ENCODE results near the gene RNFT2. TPM values are rescaled to one million over a fixed set of nuclear protein-coding genes. Genes with fewer than 3 reads are reported as not detected.

The RNFT2 gene
- total RNA-seq, 1 experiment from 2014 or later = 12.3 TPM

GRCh38 chr12:116695464-116695725, 42.7 kb upstream of the RNFT2 start:
- CTCF ChIA-PET = interaction anchor here (0.6 kb wide), 1 partner anchor 463 kb away, joined by 8 read pairs; no protein-coding TSS in a partner anchor

GRCh38 chr12:116697305-116697704, 40.8 kb upstream of the RNFT2 start:
- ATAC-seq = peak; percentile 91
- no peak for DNase-seq (ENCODE audit: low read depth, low spot score)
- BruUV-seq (replicated peaks) = no TSS peak
- peak; percentile 76 for TF ChIP-seq CTCF (IDR thresholded peaks at IDR 0.05)
- TF ChIP-seq, protein P1, sequence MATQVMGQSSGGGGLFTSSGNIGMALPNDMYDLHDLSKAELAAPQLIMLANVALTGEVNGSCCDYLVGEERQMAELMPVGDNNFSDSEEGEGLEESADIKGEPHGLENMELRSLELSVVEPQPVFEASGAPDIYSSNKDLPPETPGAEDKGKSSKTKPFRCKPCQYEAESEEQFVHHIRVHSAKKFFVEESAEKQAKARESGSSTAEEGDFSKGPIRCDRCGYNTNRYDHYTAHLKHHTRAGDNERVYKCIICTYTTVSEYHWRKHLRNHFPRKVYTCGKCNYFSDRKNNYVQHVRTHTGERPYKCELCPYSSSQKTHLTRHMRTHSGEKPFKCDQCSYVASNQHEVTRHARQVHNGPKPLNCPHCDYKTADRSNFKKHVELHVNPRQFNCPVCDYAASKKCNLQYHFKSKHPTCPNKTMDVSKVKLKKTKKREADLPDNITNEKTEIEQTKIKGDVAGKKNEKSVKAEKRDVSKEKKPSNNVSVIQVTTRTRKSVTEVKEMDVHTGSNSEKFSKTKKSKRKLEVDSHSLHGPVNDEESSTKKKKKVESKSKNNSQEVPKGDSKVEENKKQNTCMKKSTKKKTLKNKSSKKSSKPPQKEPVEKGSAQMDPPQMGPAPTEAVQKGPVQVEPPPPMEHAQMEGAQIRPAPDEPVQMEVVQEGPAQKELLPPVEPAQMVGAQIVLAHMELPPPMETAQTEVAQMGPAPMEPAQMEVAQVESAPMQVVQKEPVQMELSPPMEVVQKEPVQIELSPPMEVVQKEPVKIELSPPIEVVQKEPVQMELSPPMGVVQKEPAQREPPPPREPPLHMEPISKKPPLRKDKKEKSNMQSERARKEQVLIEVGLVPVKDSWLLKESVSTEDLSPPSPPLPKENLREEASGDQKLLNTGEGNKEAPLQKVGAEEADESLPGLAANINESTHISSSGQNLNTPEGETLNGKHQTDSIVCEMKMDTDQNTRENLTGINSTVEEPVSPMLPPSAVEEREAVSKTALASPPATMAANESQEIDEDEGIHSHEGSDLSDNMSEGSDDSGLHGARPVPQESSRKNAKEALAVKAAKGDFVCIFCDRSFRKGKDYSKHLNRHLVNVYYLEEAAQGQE (IDR thresholded peaks at IDR 0.05; ENCODE audit: insufficient read depth in 1 of 2, low read depth in 2 of 2, low read length in 1 of 2) = no peak
- no peak overlapping the region for H3K4me3 ChIP-seq (ENCODE audit: low read depth in 2 of 2, low read length in 2 of 2)
- no peaks in the 10 kb centered on the region for H3K36me3 ChIP-seq (ENCODE audit: control insufficient read depth, insufficient read depth, low read length)
- intact Hi-C loops (cut with micrococcal nuclease; ENCODE audit: unreplicated experiment) = loop anchor here (5.0 kb wide), 1 partner anchor 75 kb away; no protein-coding TSS in a partner anchor
- H3K27ac ChIP-seq (ENCODE audit: low read length) = no peak overlapping the region
- H3K4me1 ChIP-seq (ENCODE audit: control insufficient read depth, insufficient read depth, low read length) = peaks cover 4% of the 10 kb centered on the region
- ChIA-PET POLR2A (no interaction called here), CTCF (interaction anchor here (0.6 to 0.8 kb wide), 3 partner anchors 62 to 1590 kb away, joined by 3 to 6 read pairs (median 3); no protein-coding TSS in a partner anchor)
- no peaks in the 10 kb centered on the region for H3K27me3 ChIP-seq (ENCODE audit: control insufficient read depth, insufficient read depth, low read length)
- in situ Hi-C loops (cut with HindIII; ENCODE audit: low pct_unique_long_range_greater_than_20kb, low sequenced_read_pairs) = no loop called here
- H3K9me3 ChIP-seq (ENCODE audit: control insufficient read depth, insufficient read depth, low read depth, low read length) = no peaks in the 10 kb centered on the region

More at GRCh38 chr12:116695464-116695725, 42.7 kb upstream of the RNFT2 start:
- Histone ChIP-seq H3K27me3 (ENCODE audit: control insufficient read depth, insufficient read depth, low read length) (no peaks in the 10 kb centered on the region), H3K27ac (ENCODE audit: low read length) (no peak overlapping the region; the same call in 1 of the 2 replicates), H3K4me1 (ENCODE audit: control insufficient read depth, insufficient read depth, low read length) (peaks cover 6% of the 10 kb centered on the region), H3K36me3 (ENCODE audit: control insufficient read depth, insufficient read depth, low read length) (no peaks in the 10 kb centered on the region), H3K4me3 (ENCODE audit: low read depth in 2 of 2, low read length in 2 of 2) (no peak overlapping the region), H3K9me3 (ENCODE audit: control insufficient read depth, insufficient read depth, low read depth, low read length) (no peaks in the 10 kb centered on the region)
- POLR2A ChIA-PET = no interaction called here
- no peak for ATAC-seq
- no peak for TF ChIP-seq CTCF (IDR thresholded peaks at IDR 0.05)
- TF ChIP-seq SIN3A (IDR thresholded peaks at IDR 0.05; ENCODE audit: borderline replicate concordance, insufficient read depth, low read depth, low read length) = no peak
- no peak for TF ChIP-seq TCF7L2 (IDR thresholded peaks at IDR 0.05; ENCODE audit: low read depth, low read length)
- TF ChIP-seq POLR2AphosphoS5 (IDR thresholded peaks at IDR 0.05; ENCODE audit: low read depth, low read length) = no peak
- TF ChIP-seq, protein P1 (IDR thresholded peaks at IDR 0.05; ENCODE audit: insufficient read depth in 1 of 2, low read depth in 2 of 2, low read length in 1 of 2) = no peak
- BruUV-seq (replicated peaks) = no TSS peak
- intact Hi-C loops (cut with micrococcal nuclease; ENCODE audit: unreplicated experiment) (loop anchor here (5.0 kb wide), 1 partner anchor 73 kb away; no protein-coding TSS in a partner anchor), in situ Hi-C loops (cut with HindIII; ENCODE audit: low pct_unique_long_range_greater_than_20kb, low sequenced_read_pairs) (no loop called here)
- DNase-seq (ENCODE audit: low read depth, low spot score) = no peak

All from Panc1 (cell line).